HCT116 (cell line): ENCODE results near the gene WBP1. TPM values are rescaled to one million over a fixed set of nuclear protein-coding genes. Genes with fewer than 3 reads are reported as not detected.

Source experiments
- ATAC-seq: fragments of 200-7000 bp; cut with Tn5 transposase; 2 replicates; pipeline ENCODE4 v1.9.1; 2020; ENCODE audit warnings: mild to moderate bottlenecking, moderate library complexity
- BruUV-seq: library from RNA; stranded (reverse); fragments of 400-500 nt; replicated peaks from 2 replicates; lab custom pipeline; 2021; lab: Mats Ljungman, UMichigan
- CTCF ChIA-PET: fragments of 300-600 bp; sonication (Branson Sonifier 250); formaldehyde crosslinking; loops from one replicate; lab custom pipeline; 2021; ENCODE audit warnings: antibody characterized with exemption; lab: Charles Lee
- POLR2A ChIA-PET: fragments of 300-600, 350-600 bp; sonication (Branson Sonifier 250); formaldehyde crosslinking; loops from one replicate; lab custom pipeline; 2021; ENCODE audit warnings: antibody characterized with exemption; lab: Charles Lee
- RAD21 ChIA-PET, 2 experiments: fragments of 300-600 bp; sonication (Branson Sonifier 250); formaldehyde crosslinking; loops; one replicate each; lab custom pipeline; 2023; ENCODE audit warnings: low total read pairs in 2 of 2; ENCODE audit not compliant: uncharacterized antibody in 2 of 2, unreplicated experiment in 2 of 2, low non-redundant PET in 1 of 2; lab: Charles Lee
- DNase-seq: peaks from one replicate; pipeline ENCODE4 v3.0.0-alpha.2; 2010; ENCODE audit warnings: low read depth, low spot score
- H2AFZ ChIP-seq: fragments of 200-600 bp; shearing (Covaris generic), sonication (generic); 2 replicates; pipeline ENCODE4 v1.6.1; 2017; ENCODE audit warnings: low read depth, mixed run types, mixed read lengths, antibody characterized with exemption, low read length; ENCODE audit not compliant: poor library complexity, severe bottlenecking
- H3K27ac ChIP-seq: 2 replicates; pipeline ENCODE4 v1.5.1; 2012; ENCODE audit warnings: low read depth, low read length
- H3K27me3 ChIP-seq: fragments of 200-600 bp; sonication (generic); 2 replicates; pipeline ENCODE4 v1.6.1; 2016; ENCODE audit warnings: mixed run types, low read length, mixed read lengths; ENCODE audit not compliant: insufficient read depth
- H3K36me3 ChIP-seq, 2 experiments: fragments of 200-500 bp in 1 of 2; fragments of 200-600 bp in 1 of 2; sonication (Bioruptor generic) in 1 of 2; sonication (generic) in 1 of 2; 2 replicates each; pipeline versions ENCODE4 v1.5.1 to v1.6.1; 2014 to 2016; ENCODE audit warnings: low read length in 2 of 2, inconsistent platforms in 1 of 2, mixed read lengths in 1 of 2, mixed run types in 1 of 2; ENCODE audit not compliant: insufficient read depth in 2 of 2, control insufficient read depth in 1 of 2
- H3K4me1 ChIP-seq, 2 experiments: fragments of 200-600 bp in 1 of 2; sonication (generic) in 1 of 2; 2 replicates each; pipeline versions ENCODE4 v1.5.1 to v1.6.1; 2012 to 2017; ENCODE audit warnings: low read length in 2 of 2, inconsistent platforms in 1 of 2, mild to moderate bottlenecking in 1 of 2, mixed read lengths in 1 of 2, mixed run types in 1 of 2, moderate library complexity in 1 of 2; ENCODE audit not compliant: insufficient read depth in 2 of 2, control insufficient read depth in 1 of 2
- H3K4me2 ChIP-seq: fragments of 200-600 bp; sonication (generic); 2 replicates; pipeline ENCODE4 v1.6.1; 2017; ENCODE audit warnings: mixed run types, low read length, mixed read lengths
- H3K4me3 ChIP-seq, 2 experiments: fragments of 200-600 bp in 1 of 2; sonication (generic) in 1 of 2; replicated peaks in 1 of 2; 2 replicates each; pipeline ENCODE4 v1.5.1; 2011 to 2016; ENCODE audit warnings: low read length in 2 of 2, control low read depth in 1 of 2, low read depth in 1 of 2, mild to moderate bottlenecking in 1 of 2, mixed read lengths in 1 of 2, mixed run types in 1 of 2
- H3K79me2 ChIP-seq: fragments of 200-600 bp; sonication (generic); 2 replicates; pipeline ENCODE4 v1.6.1; 2017; ENCODE audit warnings: mild to moderate bottlenecking, mixed run types, low read length, moderate library complexity, mixed read lengths; ENCODE audit not compliant: insufficient read depth
- H3K9ac ChIP-seq: fragments of 200-600 bp; sonication (generic); 2 replicates; pipeline ENCODE4 v1.6.1; 2016; ENCODE audit warnings: low read length, mixed read lengths
- H3K9me2 ChIP-seq: fragments of 200-600 bp; sonication (generic), shearing (Covaris generic); 2 replicates; pipeline ENCODE4 v1.6.1; 2017; ENCODE audit warnings: mixed run types, mild to moderate bottlenecking, moderate library complexity; ENCODE audit not compliant: insufficient read depth
- H3K9me3 ChIP-seq, 2 experiments: fragments of 200-500 bp in 1 of 2; fragments of 200-600 bp in 1 of 2; sonication (Bioruptor generic) in 1 of 2; sonication (generic) in 1 of 2; 2 replicates each; pipeline ENCODE4 v1.6.1; 2014 to 2017; ENCODE audit warnings: low read length in 2 of 2, mixed read lengths in 2 of 2, inconsistent platforms in 1 of 2, low read depth in 1 of 2, mild to moderate bottlenecking in 1 of 2, mixed run types in 1 of 2, moderate library complexity in 1 of 2; ENCODE audit not compliant: control insufficient read depth in 1 of 2, insufficient read depth in 1 of 2
- H4K20me1 ChIP-seq: fragments of 200-600 bp; sonication (generic), shearing (Covaris generic); 2 replicates; pipeline ENCODE4 v1.6.1; 2017; ENCODE audit warnings: mixed run types, mild to moderate bottlenecking, moderate library complexity; ENCODE audit not compliant: insufficient read depth
- CBX3 ChIP-seq: IDR thresholded peaks from 2 replicates; pipeline ENCODE4 v1.6.1; 2012; ENCODE audit warnings: low read depth
- EGR1 ChIP-seq: IDR thresholded peaks from 2 replicates; pipeline ENCODE4 v1.6.1; 2012; ENCODE audit warnings: low read depth
- ELF1 ChIP-seq: IDR thresholded peaks from 2 replicates; pipeline ENCODE4 v1.6.1; 2012; ENCODE audit warnings: low read depth, borderline replicate concordance
- EZH2 ChIP-seq: fragments of 200-600 bp; sonication (generic); IDR thresholded peaks from 2 replicates; pipeline ENCODE4 v1.6.1; 2017; ENCODE audit warnings: antibody characterized with exemption, mixed run types
- EZH2phosphoT487 ChIP-seq: fragments of 200-600 bp; IDR thresholded peaks from 2 replicates; pipeline ENCODE4 v1.6.1; 2018; ENCODE audit warnings: antibody characterized with exemption, borderline replicate concordance
- FOSL1 ChIP-seq: IDR thresholded peaks from 2 replicates; pipeline ENCODE4 v1.6.1; 2012; ENCODE audit warnings: low read depth
- JUND ChIP-seq: IDR thresholded peaks from 2 replicates; pipeline ENCODE4 v1.6.1; 2012
- POLR2AphosphoS5 ChIP-seq: IDR thresholded peaks from 2 replicates; pipeline ENCODE4 v1.6.1; 2011; ENCODE audit warnings: mild to moderate bottlenecking, low read depth, low read length, moderate library complexity
- RAD21 ChIP-seq: IDR thresholded peaks from 2 replicates; pipeline ENCODE4 v1.6.1; 2012; ENCODE audit warnings: low read depth, mild to moderate bottlenecking
- SIN3A ChIP-seq: IDR thresholded peaks from 2 replicates; pipeline ENCODE4 v1.6.1; 2012; ENCODE audit warnings: low read depth
- SP1 ChIP-seq: IDR thresholded peaks from 2 replicates; pipeline ENCODE4 v1.6.1; 2012; ENCODE audit warnings: low read depth
- SRF ChIP-seq: IDR thresholded peaks from 2 replicates; pipeline ENCODE4 v1.6.1; 2012; ENCODE audit warnings: low read depth
- TCF7L2 ChIP-seq: IDR thresholded peaks from 2 replicates; pipeline ENCODE4 v1.7.0; 2011; ENCODE audit warnings: borderline replicate concordance, inconsistent platforms; ENCODE audit not compliant: insufficient read depth, insufficient read length; ENCODE audit errors: extremely low read depth
- YY1 ChIP-seq: IDR thresholded peaks from 2 replicates; pipeline ENCODE4 v1.6.1; 2011; ENCODE audit warnings: low read length, low read depth, moderate library complexity, mild to moderate bottlenecking; ENCODE audit not compliant: insufficient replicate concordance; ENCODE audit errors: extremely low read depth
- ZFX ChIP-seq: fragments of 450-650 bp; IDR thresholded peaks from 2 replicates; pipeline ENCODE4 v1.6.1; 2017
- ZNF274 ChIP-seq: fragments of 200-500 bp; sonication (Bioruptor generic); IDR thresholded peaks from 2 replicates; pipeline ENCODE4 v1.6.1; 2014; ENCODE audit warnings: mild to moderate bottlenecking, low read depth, low read length, inconsistent platforms
- intact Hi-C: fragments of 100-400 bp; cut with micrococcal nuclease; formaldehyde crosslinking; loops from 2 replicates; pipeline ENCODE4 v1.10.0; 2022
- total RNA-seq: library from RNA; stranded (reverse); gene quantifications from one replicate; pipeline ENCODE4 v1.2.1, GENCODE V29; 2021; ENCODE audit not compliant: unreplicated experiment
- TF ChIP-seq, protein P1 (sequence below): IDR thresholded peaks from 2 replicates; pipeline ENCODE4 v1.6.1; 2011; ENCODE audit warnings: mild to moderate bottlenecking, low read length, moderate library complexity; ENCODE audit not compliant: insufficient replicate concordance; ENCODE audit errors: extremely low read depth
- TF ChIP-seq, protein P2 (sequence below): IDR thresholded peaks from 2 replicates; pipeline ENCODE4 v1.6.1; 2012
- TF ChIP-seq, protein P3 (sequence below), 3 experiments: fragments of 200-600 bp in 1 of 3; sonication (generic) in 1 of 3; IDR thresholded peaks in 2 of 3; conservative IDR thresholded peaks in 1 of 3; 2 replicates each; pipeline ENCODE4 v1.5.1; 2012 to 2017; ENCODE audit warnings: low read depth in 2 of 3, low read length in 2 of 3, antibody characterized with exemption in 1 of 3, borderline replicate concordance in 1 of 3, control low read depth in 1 of 3, mild to moderate bottlenecking in 1 of 3, mixed read lengths in 1 of 3, mixed run types in 1 of 3, moderate library complexity in 1 of 3; ENCODE audit not compliant: insufficient read depth in 1 of 3
- TF ChIP-seq, protein P4 (sequence below): IDR thresholded peaks from 2 replicates; pipeline ENCODE4 v1.6.1; 2012

The WBP1 gene
- total RNA-seq, 1 experiment from 2014 or later = 64.7 TPM

DNA sequence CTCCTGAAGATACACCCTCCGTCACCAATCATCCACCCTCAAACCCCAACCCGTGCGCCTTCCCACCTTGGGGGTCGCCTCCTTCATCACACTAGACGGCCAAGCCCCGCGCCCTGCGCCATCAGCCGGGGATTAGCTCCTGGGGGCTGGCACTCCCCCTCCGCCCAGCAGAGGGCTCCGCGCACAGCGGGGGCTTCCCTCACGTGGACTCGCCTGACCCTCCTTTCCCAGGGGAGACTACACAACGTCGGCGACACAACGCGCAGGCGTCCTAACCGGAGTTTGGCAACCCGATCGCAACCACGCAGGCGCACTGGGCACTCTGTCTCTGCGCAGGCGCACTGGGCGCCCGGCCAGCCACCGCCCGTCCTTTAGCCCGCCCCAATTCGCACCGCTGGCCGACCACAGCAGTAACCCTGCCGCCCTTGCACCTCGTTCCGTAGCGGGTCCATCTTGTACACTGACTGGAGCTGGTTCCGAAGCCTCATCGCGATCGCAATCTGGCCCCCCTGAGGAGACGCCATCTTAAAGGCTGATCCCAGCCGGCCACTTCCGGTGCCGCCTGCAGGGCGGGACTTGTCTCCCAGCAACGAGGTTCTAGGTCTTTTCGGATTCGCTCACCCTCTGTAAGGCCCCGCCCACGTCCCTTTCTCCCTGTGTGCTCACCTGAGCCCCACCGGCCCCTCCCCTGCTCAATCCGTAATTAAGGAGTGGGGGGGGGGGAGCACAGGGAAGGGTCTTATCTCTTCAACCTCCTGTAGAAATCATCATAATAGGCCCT, 49.1 kb downstream of the WBP1 start, which contains the start of gene PCGF1:
Gene PCGF1, minus strand, starts transcription at position 551 of the 781 bp plus-strand sequence. Its CDS starts 27 bp downstream, at position 524.
- H3K9ac ChIP-seq = peak within 1 kb of the TSS; percentile 85
- DNase-seq = peak; percentile 96
- peak within 1 kb of the TSS; percentile 85 to 93 for H3K4me3 ChIP-seq
- no peaks in the 10 kb centered on the region for H4K20me1 ChIP-seq
- H3K4me1 ChIP-seq = peaks cover 22 to 46% of the 10 kb centered on the region in 2 experiments
- H3K36me3 ChIP-seq = peaks cover 3 to 16% of the 10 kb centered on the region in 2 experiments; a peak in 2 of 4 replicates
- intact Hi-C loops = no loop called here
- no TSS peak for BruUV-seq
- POLR2A ChIA-PET = interaction anchor here (0.9 to 1.8 kb wide), 5 partner anchors 19 to 53 kb away, joined by 3 to 7 read pairs (median 3); partner anchors contain the start of genes AUP1, DQX1, HTRA2 and INO80B
- H3K9me2 ChIP-seq = no peaks in the 10 kb centered on the region
- H3K27ac ChIP-seq = peak within 1 kb of the TSS; percentile 91
- H2AFZ ChIP-seq = no peak within 1 kb of the TSS
- H3K4me2 ChIP-seq = peak within 1 kb of the TSS; percentile 99
- ATAC-seq = peak; percentile 83
- CTCF ChIA-PET = no interaction called here
- RAD21 ChIA-PET = no interaction called here
- no peaks in the 10 kb centered on the region for H3K9me3 ChIP-seq
- H3K27me3 ChIP-seq = no peaks in the 10 kb centered on the region
- H3K79me2 ChIP-seq = peaks cover 22% of the 10 kb centered on the region
- no peak for TF ChIP-seq FOSL1
- TF ChIP-seq TCF7L2 = peak; percentile 7
- no peak for TF ChIP-seq JUND
- peak; percentile 94 for TF ChIP-seq YY1
- TF ChIP-seq, protein P1, sequence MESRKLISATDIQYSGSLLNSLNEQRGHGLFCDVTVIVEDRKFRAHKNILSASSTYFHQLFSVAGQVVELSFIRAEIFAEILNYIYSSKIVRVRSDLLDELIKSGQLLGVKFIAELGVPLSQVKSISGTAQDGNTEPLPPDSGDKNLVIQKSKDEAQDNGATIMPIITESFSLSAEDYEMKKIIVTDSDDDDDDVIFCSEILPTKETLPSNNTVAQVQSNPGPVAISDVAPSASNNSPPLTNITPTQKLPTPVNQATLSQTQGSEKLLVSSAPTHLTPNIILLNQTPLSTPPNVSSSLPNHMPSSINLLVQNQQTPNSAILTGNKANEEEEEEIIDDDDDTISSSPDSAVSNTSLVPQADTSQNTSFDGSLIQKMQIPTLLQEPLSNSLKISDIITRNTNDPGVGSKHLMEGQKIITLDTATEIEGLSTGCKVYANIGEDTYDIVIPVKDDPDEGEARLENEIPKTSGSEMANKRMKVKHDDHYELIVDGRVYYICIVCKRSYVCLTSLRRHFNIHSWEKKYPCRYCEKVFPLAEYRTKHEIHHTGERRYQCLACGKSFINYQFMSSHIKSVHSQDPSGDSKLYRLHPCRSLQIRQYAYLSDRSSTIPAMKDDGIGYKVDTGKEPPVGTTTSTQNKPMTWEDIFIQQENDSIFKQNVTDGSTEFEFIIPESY = no peak
- no peak for TF ChIP-seq RAD21
- no peak for TF ChIP-seq SRF
- TF ChIP-seq, protein P2, sequence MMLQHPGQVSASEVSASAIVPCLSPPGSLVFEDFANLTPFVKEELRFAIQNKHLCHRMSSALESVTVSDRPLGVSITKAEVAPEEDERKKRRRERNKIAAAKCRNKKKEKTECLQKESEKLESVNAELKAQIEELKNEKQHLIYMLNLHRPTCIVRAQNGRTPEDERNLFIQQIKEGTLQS = no peak
- TF ChIP-seq EZH2 = no peak
- TF ChIP-seq ELF1 = no peak
- TF ChIP-seq EZH2phosphoT487 = no peak
- no peak for TF ChIP-seq EGR1
- no peak for TF ChIP-seq SIN3A
- TF ChIP-seq, protein P3, sequence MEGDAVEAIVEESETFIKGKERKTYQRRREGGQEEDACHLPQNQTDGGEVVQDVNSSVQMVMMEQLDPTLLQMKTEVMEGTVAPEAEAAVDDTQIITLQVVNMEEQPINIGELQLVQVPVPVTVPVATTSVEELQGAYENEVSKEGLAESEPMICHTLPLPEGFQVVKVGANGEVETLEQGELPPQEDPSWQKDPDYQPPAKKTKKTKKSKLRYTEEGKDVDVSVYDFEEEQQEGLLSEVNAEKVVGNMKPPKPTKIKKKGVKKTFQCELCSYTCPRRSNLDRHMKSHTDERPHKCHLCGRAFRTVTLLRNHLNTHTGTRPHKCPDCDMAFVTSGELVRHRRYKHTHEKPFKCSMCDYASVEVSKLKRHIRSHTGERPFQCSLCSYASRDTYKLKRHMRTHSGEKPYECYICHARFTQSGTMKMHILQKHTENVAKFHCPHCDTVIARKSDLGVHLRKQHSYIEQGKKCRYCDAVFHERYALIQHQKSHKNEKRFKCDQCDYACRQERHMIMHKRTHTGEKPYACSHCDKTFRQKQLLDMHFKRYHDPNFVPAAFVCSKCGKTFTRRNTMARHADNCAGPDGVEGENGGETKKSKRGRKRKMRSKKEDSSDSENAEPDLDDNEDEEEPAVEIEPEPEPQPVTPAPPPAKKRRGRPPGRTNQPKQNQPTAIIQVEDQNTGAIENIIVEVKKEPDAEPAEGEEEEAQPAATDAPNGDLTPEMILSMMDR (IDR thresholded peaks at IDR 0.05 in 2 of 3, conservative IDR thresholded peaks at IDR 0.05 in 1 of 3; ENCODE audit: borderline replicate concordance in 1 of 3, insufficient read depth in 1 of 3, low read depth in 2 of 3, low read length in 2 of 3) = peak in 2 of 3 experiments; percentile 25 to 32; a peak in 1 of 6 replicates
- peak; percentile 57 for TF ChIP-seq POLR2AphosphoS5
- TF ChIP-seq, protein P4, sequence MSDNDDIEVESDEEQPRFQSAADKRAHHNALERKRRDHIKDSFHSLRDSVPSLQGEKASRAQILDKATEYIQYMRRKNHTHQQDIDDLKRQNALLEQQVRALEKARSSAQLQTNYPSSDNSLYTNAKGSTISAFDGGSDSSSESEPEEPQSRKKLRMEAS = no peak
- no peak for TF ChIP-seq ZFX
- TF ChIP-seq ZNF274 = no peak
- TF ChIP-seq SP1 = no peak
- TF ChIP-seq CBX3 = no peak
